Measurements from ENCODE around the gene ECE1.

Gene ECE1

DNA sequence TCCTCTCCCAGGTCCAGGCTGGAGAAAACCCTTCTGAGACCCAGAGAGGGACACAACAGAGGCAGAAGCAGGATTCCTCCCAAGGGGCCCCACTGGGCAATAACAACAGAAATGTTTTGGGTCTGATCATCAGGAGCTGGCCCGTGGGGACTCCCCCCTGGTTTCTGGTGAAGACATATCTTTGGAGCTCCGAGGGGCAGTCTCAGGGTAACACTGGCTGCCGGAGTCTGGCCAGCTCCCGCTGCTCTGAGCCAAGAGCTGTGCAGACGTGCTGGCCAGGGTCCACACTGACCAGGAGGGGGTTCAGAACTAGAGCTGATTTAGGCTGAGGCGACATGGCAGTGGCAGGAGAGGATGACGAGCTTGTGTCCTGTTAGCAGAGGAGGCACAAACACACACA is 13.1 kb downstream of the ECE1 start:
- no peak overlapping the region for H3K27ac ChIP-seq (replicated peaks)
- H3K27me3 ChIP-seq (ENCODE audit: insufficient read depth, poor library complexity, severe bottlenecking): no peaks in the 10 kb centered on the region
- TF ChIP-seq SPI1 (IDR thresholded peaks at IDR 0.05; ENCODE audit: borderline replicate concordance, low read depth) (no peak), GABPA (IDR thresholded peaks at IDR 0.05; ENCODE audit: low read depth) (no peak), POLR2AphosphoS5 (IDR thresholded peaks at IDR 0.05; ENCODE audit: low read depth) (no peak)
- TF ChIP-seq, protein P1, sequence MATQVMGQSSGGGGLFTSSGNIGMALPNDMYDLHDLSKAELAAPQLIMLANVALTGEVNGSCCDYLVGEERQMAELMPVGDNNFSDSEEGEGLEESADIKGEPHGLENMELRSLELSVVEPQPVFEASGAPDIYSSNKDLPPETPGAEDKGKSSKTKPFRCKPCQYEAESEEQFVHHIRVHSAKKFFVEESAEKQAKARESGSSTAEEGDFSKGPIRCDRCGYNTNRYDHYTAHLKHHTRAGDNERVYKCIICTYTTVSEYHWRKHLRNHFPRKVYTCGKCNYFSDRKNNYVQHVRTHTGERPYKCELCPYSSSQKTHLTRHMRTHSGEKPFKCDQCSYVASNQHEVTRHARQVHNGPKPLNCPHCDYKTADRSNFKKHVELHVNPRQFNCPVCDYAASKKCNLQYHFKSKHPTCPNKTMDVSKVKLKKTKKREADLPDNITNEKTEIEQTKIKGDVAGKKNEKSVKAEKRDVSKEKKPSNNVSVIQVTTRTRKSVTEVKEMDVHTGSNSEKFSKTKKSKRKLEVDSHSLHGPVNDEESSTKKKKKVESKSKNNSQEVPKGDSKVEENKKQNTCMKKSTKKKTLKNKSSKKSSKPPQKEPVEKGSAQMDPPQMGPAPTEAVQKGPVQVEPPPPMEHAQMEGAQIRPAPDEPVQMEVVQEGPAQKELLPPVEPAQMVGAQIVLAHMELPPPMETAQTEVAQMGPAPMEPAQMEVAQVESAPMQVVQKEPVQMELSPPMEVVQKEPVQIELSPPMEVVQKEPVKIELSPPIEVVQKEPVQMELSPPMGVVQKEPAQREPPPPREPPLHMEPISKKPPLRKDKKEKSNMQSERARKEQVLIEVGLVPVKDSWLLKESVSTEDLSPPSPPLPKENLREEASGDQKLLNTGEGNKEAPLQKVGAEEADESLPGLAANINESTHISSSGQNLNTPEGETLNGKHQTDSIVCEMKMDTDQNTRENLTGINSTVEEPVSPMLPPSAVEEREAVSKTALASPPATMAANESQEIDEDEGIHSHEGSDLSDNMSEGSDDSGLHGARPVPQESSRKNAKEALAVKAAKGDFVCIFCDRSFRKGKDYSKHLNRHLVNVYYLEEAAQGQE (IDR thresholded peaks at IDR 0.05; ENCODE audit: insufficient replicate concordance, low read depth): no peak
- TF ChIP-seq, protein P2, sequence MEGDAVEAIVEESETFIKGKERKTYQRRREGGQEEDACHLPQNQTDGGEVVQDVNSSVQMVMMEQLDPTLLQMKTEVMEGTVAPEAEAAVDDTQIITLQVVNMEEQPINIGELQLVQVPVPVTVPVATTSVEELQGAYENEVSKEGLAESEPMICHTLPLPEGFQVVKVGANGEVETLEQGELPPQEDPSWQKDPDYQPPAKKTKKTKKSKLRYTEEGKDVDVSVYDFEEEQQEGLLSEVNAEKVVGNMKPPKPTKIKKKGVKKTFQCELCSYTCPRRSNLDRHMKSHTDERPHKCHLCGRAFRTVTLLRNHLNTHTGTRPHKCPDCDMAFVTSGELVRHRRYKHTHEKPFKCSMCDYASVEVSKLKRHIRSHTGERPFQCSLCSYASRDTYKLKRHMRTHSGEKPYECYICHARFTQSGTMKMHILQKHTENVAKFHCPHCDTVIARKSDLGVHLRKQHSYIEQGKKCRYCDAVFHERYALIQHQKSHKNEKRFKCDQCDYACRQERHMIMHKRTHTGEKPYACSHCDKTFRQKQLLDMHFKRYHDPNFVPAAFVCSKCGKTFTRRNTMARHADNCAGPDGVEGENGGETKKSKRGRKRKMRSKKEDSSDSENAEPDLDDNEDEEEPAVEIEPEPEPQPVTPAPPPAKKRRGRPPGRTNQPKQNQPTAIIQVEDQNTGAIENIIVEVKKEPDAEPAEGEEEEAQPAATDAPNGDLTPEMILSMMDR (IDR thresholded peaks at IDR 0.05; ENCODE audit: insufficient read depth, low read length): no peak
- no peak for DNase-seq (ENCODE audit: low read depth in 1 of 2, low spot score in 1 of 2)
- H3K4me3 ChIP-seq (replicated peaks; ENCODE audit: insufficient read depth, low read length): no peak overlapping the region

DNA sequence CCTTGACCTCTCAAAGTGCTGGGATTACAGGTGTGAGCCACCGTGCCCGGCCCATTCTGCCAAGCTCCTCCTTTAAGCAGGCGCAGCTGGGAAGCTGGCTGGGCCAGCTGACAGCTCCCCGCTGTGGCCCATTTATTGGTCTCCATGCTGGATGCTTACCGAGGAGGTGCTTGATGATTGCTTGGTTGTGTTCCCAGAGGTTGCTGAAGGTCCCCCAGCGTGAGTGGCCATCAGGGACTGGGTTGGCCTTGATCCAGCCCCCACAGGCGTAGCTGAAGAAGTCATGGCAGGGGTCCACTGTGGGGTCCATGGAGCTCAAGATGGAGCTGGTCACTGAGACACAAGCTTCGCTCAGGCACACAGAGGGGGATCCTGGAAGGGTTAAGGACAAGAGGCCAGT is 17.7 kb downstream of the ECE1 start:
- TF ChIP-seq, protein P1 (IDR thresholded peaks at IDR 0.05; ENCODE audit: insufficient replicate concordance, low read depth): no peak
- TF ChIP-seq, protein P2 (IDR thresholded peaks at IDR 0.05; ENCODE audit: insufficient read depth, low read length): no peak
- no peak for TF ChIP-seq GABPA (IDR thresholded peaks at IDR 0.05; ENCODE audit: low read depth)
- TF ChIP-seq SPI1 (IDR thresholded peaks at IDR 0.05; ENCODE audit: borderline replicate concordance, low read depth): no peak
- no peak for TF ChIP-seq POLR2AphosphoS5 (IDR thresholded peaks at IDR 0.05; ENCODE audit: low read depth)
- no peak overlapping the region for H3K4me3 ChIP-seq (replicated peaks; ENCODE audit: insufficient read depth, low read length)

DNA sequence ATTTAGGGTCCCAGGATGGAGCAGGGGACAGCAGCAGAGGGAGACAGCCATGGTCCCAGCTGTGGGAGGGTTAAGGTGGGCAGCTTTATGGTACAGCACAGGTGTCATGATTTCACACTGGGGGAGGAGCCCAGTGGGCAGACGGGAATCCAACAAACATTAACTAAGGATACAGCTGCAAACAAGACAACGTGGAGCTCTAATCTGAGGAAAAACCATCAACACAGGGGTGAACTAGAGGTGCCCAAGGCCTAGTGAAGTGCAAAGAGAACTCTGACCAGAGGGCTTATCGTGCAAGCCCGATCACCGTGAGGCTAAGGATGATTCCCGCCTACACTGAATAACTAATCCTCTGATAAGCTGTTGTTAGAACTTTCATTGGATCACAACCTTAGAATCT is 18.7 kb downstream of the ECE1 start:
- TF ChIP-seq POLR2AphosphoS5 (IDR thresholded peaks at IDR 0.05; ENCODE audit: low read depth) (no peak), GABPA (IDR thresholded peaks at IDR 0.05; ENCODE audit: low read depth) (no peak), SPI1 (IDR thresholded peaks at IDR 0.05; ENCODE audit: borderline replicate concordance, low read depth) (no peak)
- TF ChIP-seq, protein P2 (IDR thresholded peaks at IDR 0.05; ENCODE audit: insufficient read depth, low read length): no peak
- TF ChIP-seq, protein P1 (IDR thresholded peaks at IDR 0.05; ENCODE audit: insufficient replicate concordance, low read depth): no peak
- Histone ChIP-seq H3K27me3 (ENCODE audit: insufficient read depth, poor library complexity, severe bottlenecking) (no peaks in the 10 kb centered on the region), H3K27ac (replicated peaks) (no peak overlapping the region), H3K4me3 (replicated peaks; ENCODE audit: insufficient read depth, low read length) (no peak overlapping the region)
- DNase-seq (ENCODE audit: low read depth in 1 of 2, low spot score in 1 of 2): no peak

More for the DNA sequence above, 17.7 kb downstream of the ECE1 start:
- H3K27me3 ChIP-seq (ENCODE audit: insufficient read depth, poor library complexity, severe bottlenecking): no peaks in the 10 kb centered on the region
- no peak for DNase-seq (ENCODE audit: low read depth in 1 of 2, low spot score in 1 of 2)
- no peak overlapping the region for H3K27ac ChIP-seq (replicated peaks)

Measured in HL-60 (cell line).